OCI-LY7 (cell line): Measurements from ENCODE around the gene RNF213. TPM values are rescaled to one million over a fixed set of nuclear protein-coding genes. Genes with fewer than 3 reads are reported as not detected.

Source experiments
- BruUV-seq: library from RNA; stranded (reverse); fragments of 400-500 nt; replicated peaks from 2 replicates; lab custom pipeline; 2021; lab: Mats Ljungman, UMichigan
- CTCF ChIA-PET: fragments of 300-600 bp; sonication (Branson Sonifier 250); formaldehyde crosslinking; loops from one replicate; lab custom pipeline; 2022; ENCODE audit warnings: antibody characterized with exemption; ENCODE audit not compliant: unreplicated experiment; lab: Charles Lee
- POLR2A ChIA-PET: fragments of 300-600 bp; sonication (Branson Sonifier 250); formaldehyde crosslinking; loops from one replicate; lab custom pipeline; 2022; ENCODE audit warnings: antibody characterized with exemption; lab: Charles Lee
- DNase-seq: peaks from one replicate; pipeline ENCODE4 v3.0.0-alpha.2; 2015; ENCODE audit warnings: low spot score
- H2AFZ ChIP-seq: fragments of 200-600 bp; sonication (generic), shearing (Covaris generic); 2 replicates; pipeline ENCODE4 v1.6.1; 2014; ENCODE audit warnings: mild to moderate bottlenecking, antibody characterized with exemption, low read length, moderate library complexity
- H3K27ac ChIP-seq: fragments of 200-600 bp; sonication (generic); 2 replicates; pipeline ENCODE4 v1.5.1; 2014; ENCODE audit warnings: mixed run types, low read depth, mild to moderate bottlenecking, moderate library complexity, low read length, inconsistent platforms; ENCODE audit not compliant: poor library complexity, severe bottlenecking
- H3K36me3 ChIP-seq: fragments of 200-600 bp; sonication (generic); 2 replicates; pipeline ENCODE4 v1.6.1; 2014; ENCODE audit warnings: mild to moderate bottlenecking, antibody characterized with exemption, low read length, moderate library complexity, mixed read lengths; ENCODE audit not compliant: insufficient read depth
- H3K4me1 ChIP-seq: fragments of 200-600 bp; sonication (generic); 2 replicates; pipeline ENCODE4 v1.5.1; 2014; ENCODE audit warnings: mild to moderate bottlenecking, low read length; ENCODE audit not compliant: insufficient read depth, poor library complexity, severe bottlenecking
- H3K4me2 ChIP-seq: fragments of 200-600 bp; sonication (generic); 2 replicates; pipeline ENCODE4 v1.6.1; 2014; ENCODE audit warnings: mild to moderate bottlenecking, low read length
- H3K4me3 ChIP-seq: fragments of 200-600 bp; sonication (generic); 2 replicates; pipeline ENCODE4 v1.5.1; 2014; ENCODE audit warnings: mild to moderate bottlenecking, low read depth, low read length; ENCODE audit not compliant: poor library complexity, severe bottlenecking
- H3K79me2 ChIP-seq: fragments of 200-600 bp; sonication (generic); 2 replicates; pipeline ENCODE4 v1.6.1; 2016; ENCODE audit warnings: low read depth, mild to moderate bottlenecking, low read length, moderate library complexity, mixed read lengths; ENCODE audit not compliant: insufficient read depth
- H3K9me2 ChIP-seq: fragments of 200-600 bp; sonication (generic); 2 replicates; pipeline ENCODE4 v1.6.1; 2016; ENCODE audit warnings: mild to moderate bottlenecking, low read length, mixed read lengths; ENCODE audit not compliant: insufficient read depth
- H3K9me3 ChIP-seq: fragments of 200-600 bp; sonication (generic); 2 replicates; pipeline ENCODE4 v1.6.1; 2014; ENCODE audit warnings: mild to moderate bottlenecking, mixed run types, low read length, mixed read lengths
- H4K20me1 ChIP-seq: fragments of 200-600 bp; sonication (generic); 2 replicates; pipeline ENCODE4 v1.6.1; 2014; ENCODE audit warnings: mild to moderate bottlenecking, antibody characterized with exemption, low read length, moderate library complexity, mixed read lengths; ENCODE audit not compliant: insufficient read depth
- EZH2phosphoT487 ChIP-seq: fragments of 200-600 bp; sonication (generic); IDR thresholded peaks from 2 replicates; pipeline ENCODE4 v1.6.1; 2018; ENCODE audit warnings: low read depth, borderline replicate concordance, mild to moderate bottlenecking, mixed run types, antibody characterized with exemption, low read length, moderate library complexity, mixed read lengths
- intact Hi-C: fragments of 100-400 bp; cut with micrococcal nuclease; formaldehyde crosslinking; loops from one replicate; pipeline ENCODE4 v1.10.0; 2022; ENCODE audit not compliant: unreplicated experiment
- total RNA-seq, 2 experiments: library from RNA; depleted of rRNA in 1 of 2; stranded (reverse); fragments of >200 nt in 1 of 2; shearing (Covaris generic) in 1 of 2; gene quantifications; 2 replicates each; pipeline ENCODE4 v1.2.3, GENCODE V29; 2014 to 2022
- TF ChIP-seq, protein P1 (sequence below): fragments of 200-600 bp; sonication (generic); conservative IDR thresholded peaks from 2 replicates; pipeline ENCODE4 v1.5.1; 2014; ENCODE audit warnings: mild to moderate bottlenecking, antibody characterized with exemption, low read length, moderate library complexity, mixed read lengths

RNF213 gene
- total RNA-seq, 2 experiments from 2014 or later: 58.8 to 68.6 TPM

DNA sequence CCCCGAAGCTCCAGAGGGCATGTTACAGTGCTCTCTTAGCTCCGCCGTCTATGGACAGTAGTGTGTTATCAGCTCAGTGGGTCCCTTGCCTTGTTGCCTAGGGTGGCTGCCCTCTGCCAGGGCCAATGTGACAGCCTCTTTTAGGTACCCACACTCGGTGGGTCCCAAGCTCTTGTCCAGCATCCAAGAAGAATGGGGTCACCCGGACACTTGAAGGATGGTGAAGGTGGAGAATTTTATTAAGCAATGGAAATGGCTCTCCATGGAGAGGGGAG, 57.0 kb downstream of the RNF213 start:
- Histone ChIP-seq H2AFZ (no peak overlapping the region), H3K4me1 (no peaks in the 10 kb centered on the region), H4K20me1 (no peaks in the 10 kb centered on the region), H3K36me3 (peaks cover 17% of the 10 kb centered on the region), H3K4me2 (no peak overlapping the region), H3K9me3 (no peaks in the 10 kb centered on the region; the same call in 1 of the 2 replicates), H3K27ac (no peak overlapping the region), H3K4me3 (no peak overlapping the region), H3K79me2 (no peaks in the 10 kb centered on the region), H3K9me2 (no peaks in the 10 kb centered on the region)
- TF ChIP-seq, protein P1, sequence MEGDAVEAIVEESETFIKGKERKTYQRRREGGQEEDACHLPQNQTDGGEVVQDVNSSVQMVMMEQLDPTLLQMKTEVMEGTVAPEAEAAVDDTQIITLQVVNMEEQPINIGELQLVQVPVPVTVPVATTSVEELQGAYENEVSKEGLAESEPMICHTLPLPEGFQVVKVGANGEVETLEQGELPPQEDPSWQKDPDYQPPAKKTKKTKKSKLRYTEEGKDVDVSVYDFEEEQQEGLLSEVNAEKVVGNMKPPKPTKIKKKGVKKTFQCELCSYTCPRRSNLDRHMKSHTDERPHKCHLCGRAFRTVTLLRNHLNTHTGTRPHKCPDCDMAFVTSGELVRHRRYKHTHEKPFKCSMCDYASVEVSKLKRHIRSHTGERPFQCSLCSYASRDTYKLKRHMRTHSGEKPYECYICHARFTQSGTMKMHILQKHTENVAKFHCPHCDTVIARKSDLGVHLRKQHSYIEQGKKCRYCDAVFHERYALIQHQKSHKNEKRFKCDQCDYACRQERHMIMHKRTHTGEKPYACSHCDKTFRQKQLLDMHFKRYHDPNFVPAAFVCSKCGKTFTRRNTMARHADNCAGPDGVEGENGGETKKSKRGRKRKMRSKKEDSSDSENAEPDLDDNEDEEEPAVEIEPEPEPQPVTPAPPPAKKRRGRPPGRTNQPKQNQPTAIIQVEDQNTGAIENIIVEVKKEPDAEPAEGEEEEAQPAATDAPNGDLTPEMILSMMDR: no peak
- no peak for TF ChIP-seq EZH2phosphoT487
- intact Hi-C loops: no loop called here
- ChIA-PET POLR2A (no interaction called here), CTCF (no interaction called here)
- no peak for DNase-seq
- BruUV-seq: no TSS peak

DNA sequence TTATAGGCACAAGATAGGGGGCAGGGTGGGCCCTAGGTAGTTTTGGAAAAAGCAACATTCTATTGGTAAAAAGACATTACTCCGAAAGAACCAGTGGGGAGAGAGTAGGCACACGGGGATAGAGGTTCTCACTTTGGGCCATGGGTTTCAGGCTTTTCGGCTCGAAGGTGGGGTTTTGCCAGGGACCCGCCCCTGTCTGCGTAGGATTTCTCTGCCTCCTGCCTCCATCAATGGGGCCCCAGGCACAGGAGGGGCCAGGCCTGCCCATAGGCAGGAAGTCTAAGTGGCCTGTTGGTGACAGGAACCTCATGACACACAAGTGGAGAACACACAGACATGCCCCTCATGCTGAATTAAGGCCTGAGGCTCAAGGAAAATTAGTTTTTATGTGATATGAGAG, 57.5 kb downstream of the RNF213 start:
- ChIA-PET POLR2A (no interaction called here), CTCF (no interaction called here)
- H3K36me3 ChIP-seq: peaks cover 18% of the 10 kb centered on the region

DNA sequence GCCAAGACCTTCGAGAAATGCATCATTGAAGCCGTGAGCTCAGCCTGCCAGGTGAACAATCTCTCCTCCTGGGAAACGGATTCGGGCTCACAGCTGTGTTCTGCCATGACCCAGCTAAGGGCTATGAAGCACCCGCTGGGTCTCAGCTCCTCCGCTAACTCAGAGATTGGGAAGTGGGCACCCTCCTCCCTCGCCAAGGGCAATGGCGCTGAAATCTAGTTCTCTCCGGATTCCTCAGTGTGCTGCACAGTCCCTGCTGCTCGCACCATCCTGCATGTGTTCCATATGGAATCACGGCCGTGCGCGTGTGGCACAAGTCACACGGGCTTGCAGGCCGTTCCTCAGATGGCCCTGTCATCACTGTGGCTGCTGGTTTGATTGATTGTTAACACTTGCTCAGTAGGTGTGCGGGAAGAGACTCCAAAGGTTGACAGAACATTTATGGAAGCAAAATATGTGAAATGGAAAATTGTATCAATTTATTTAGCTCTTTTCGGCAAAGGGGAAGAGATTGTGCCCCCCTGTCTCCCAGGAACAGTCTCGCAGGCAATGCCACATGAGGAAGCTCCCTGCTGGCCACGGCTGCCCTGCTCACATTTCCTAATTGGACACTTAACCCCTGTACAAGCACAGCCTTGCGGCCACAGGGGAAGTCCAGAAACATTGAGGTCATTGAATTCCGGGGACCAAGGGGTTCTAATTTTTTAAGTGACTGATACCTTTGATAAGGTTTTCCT, 58.8 kb downstream of the RNF213 start:
- no peak for TF ChIP-seq EZH2phosphoT487
- TF ChIP-seq, protein P1: no peak
- intact Hi-C loops: no loop called here
- H3K36me3 ChIP-seq: peaks cover 18% of the 10 kb centered on the region
- H2AFZ ChIP-seq: no peak overlapping the region
- no peak overlapping the region for H3K27ac ChIP-seq
- ChIA-PET CTCF (no interaction called here), POLR2A (interaction anchor here (0.6 to 0.7 kb wide), 2 partner anchors 96 to 264 kb away, joined by 3 read pairs; no protein-coding TSS in a partner anchor)
- no peaks in the 10 kb centered on the region for H4K20me1 ChIP-seq
- no peak overlapping the region for H3K4me3 ChIP-seq
- no peaks in the 10 kb centered on the region for H3K9me2 ChIP-seq
- H3K4me2 ChIP-seq: no peak overlapping the region
- H3K79me2 ChIP-seq: no peaks in the 10 kb centered on the region
- no peak for DNase-seq
- BruUV-seq: no TSS peak
- no peaks in the 10 kb centered on the region for H3K4me1 ChIP-seq
- peaks cover 5% of the 10 kb centered on the region; the same call in 1 of the 2 replicates for H3K9me3 ChIP-seq

More for the DNA sequence above, 57.5 kb downstream of the RNF213 start:
- Histone ChIP-seq H3K79me2 (no peaks in the 10 kb centered on the region), H3K4me2 (no peak overlapping the region), H3K4me3 (no peak overlapping the region), H2AFZ (no peak overlapping the region), H3K4me1 (no peaks in the 10 kb centered on the region), H3K9me3 (peaks cover 4% of the 10 kb centered on the region; the same call in 1 of the 2 replicates), H3K9me2 (no peaks in the 10 kb centered on the region), H4K20me1 (no peaks in the 10 kb centered on the region), H3K27ac (no peak overlapping the region)
- no TSS peak for BruUV-seq
- no peak for DNase-seq
- no peak for TF ChIP-seq EZH2phosphoT487
- TF ChIP-seq, protein P1: no peak
- intact Hi-C loops: no loop called here
